CD14-positive monocyte (primary cell): ENCODE measurements around the gene GPRIN1. TPM values are rescaled to one million over a fixed set of nuclear protein-coding genes. Genes with fewer than 3 reads are reported as not detected.

ENCODE experiments used
- DNase-seq, 3 donors: peaks; one replicate each; pipeline ENCODE4 v3.0.0-alpha.2; 2011 to 2022
- H2AFZ ChIP-seq: 2 replicates; pipeline ENCODE4 v1.6.0; 2012; ENCODE audit warnings: mild to moderate bottlenecking, low read depth, low read length, inconsistent platforms; ENCODE audit not compliant: insufficient read depth, poor library complexity, severe bottlenecking
- H3K27ac ChIP-seq, 2 donors: 1 replicate in 1 of 2; 2 replicates in 1 of 2; pipeline ENCODE4 v1.5.1; 2012 to 2013; ENCODE audit warnings: low read length in 2 of 2, control low read depth in 1 of 2, inconsistent platforms in 1 of 2, low read depth in 1 of 2, mild to moderate bottlenecking in 1 of 2
- H3K27me3 ChIP-seq, 2 donors: one replicate each; pipeline versions ENCODE4 v1.6.0 to v1.6.1; 2011 to 2013; ENCODE audit warnings: low read length in 2 of 2; ENCODE audit not compliant: control insufficient read depth in 2 of 2, insufficient read depth in 2 of 2
- H3K36me3 ChIP-seq, 2 donors: replicated peaks in 1 of 2; 1 replicate in 1 of 2; 2 replicates in 1 of 2; pipeline versions ENCODE4 v1.5.1 to v1.6.1; 2012 to 2013; ENCODE audit warnings: low read length in 2 of 2, control low read depth in 1 of 2, inconsistent platforms in 1 of 2, mild to moderate bottlenecking in 1 of 2; ENCODE audit not compliant: insufficient read depth in 2 of 2, control insufficient read depth in 1 of 2
- H3K4me1 ChIP-seq, 2 donors: 1 replicate in 1 of 2; 2 replicates in 1 of 2; pipeline versions ENCODE4 v1.5.1 to v1.6.1; 2012 to 2013; ENCODE audit warnings: low read length in 2 of 2, control low read depth in 1 of 2, inconsistent platforms in 1 of 2, mild to moderate bottlenecking in 1 of 2, moderate library complexity in 1 of 2; ENCODE audit not compliant: insufficient read depth in 2 of 2, control insufficient read depth in 1 of 2
- H3K4me2 ChIP-seq: replicated peaks from 2 replicates; pipeline ENCODE3; 2012; ENCODE audit warnings: low read length, moderate library complexity, mild to moderate bottlenecking; ENCODE audit not compliant: poor library complexity, severe bottlenecking; ENCODE audit errors: extremely low read depth
- H3K4me3 ChIP-seq, 3 experiments: fragments of 200-600 bp in 1 of 3; sonication (generic) in 1 of 3; replicated peaks in 1 of 3; 1 replicate in 2 of 3; 2 replicates in 1 of 3; pipeline ENCODE4 v1.5.1; 2011 to 2013; ENCODE audit warnings: low read length in 3 of 3, mild to moderate bottlenecking in 3 of 3, control low read depth in 2 of 3, low read depth in 2 of 3, inconsistent platforms in 1 of 3, moderate library complexity in 1 of 3
- H3K79me2 ChIP-seq: 2 replicates; pipeline ENCODE4 v1.6.0; 2012; ENCODE audit warnings: mild to moderate bottlenecking, control low read depth, inconsistent platforms, low read length, moderate library complexity; ENCODE audit not compliant: insufficient read depth
- H3K9ac ChIP-seq: 2 replicates; pipeline ENCODE4 v1.6.0; 2017; ENCODE audit warnings: low read length, mild to moderate bottlenecking; ENCODE audit not compliant: insufficient read depth, poor library complexity, severe bottlenecking
- H3K9me3 ChIP-seq, 2 donors: replicated peaks in 1 of 2; 1 replicate in 1 of 2; 2 replicates in 1 of 2; pipeline versions ENCODE4 v1.5.1 to v1.6.1; 2012 to 2013; ENCODE audit warnings: low read length in 2 of 2, control low read depth in 1 of 2; ENCODE audit not compliant: control insufficient read depth in 1 of 2, insufficient read depth in 1 of 2
- H4K20me1 ChIP-seq: 2 replicates; pipeline ENCODE4 v1.6.0; 2012; ENCODE audit warnings: mild to moderate bottlenecking, low read length, control low read depth, moderate library complexity; ENCODE audit not compliant: insufficient read depth
- H3K27ac Mint-ChIP-seq, 7 donors: one replicate each; pipeline ENCODE4 v1.8.0; 2020; ENCODE audit warnings: mild to moderate bottlenecking in 7 of 7, mixed read lengths in 7 of 7, moderate library complexity in 6 of 7, inconsistent platforms in 2 of 7
- H3K27me3 Mint-ChIP-seq, 3 donors: one replicate each; pipeline ENCODE4 v1.8.0; 2021 to 2022; ENCODE audit warnings: low read depth in 3 of 3, mild to moderate bottlenecking in 3 of 3, mixed read lengths in 3 of 3, moderate library complexity in 3 of 3, inconsistent platforms in 1 of 3
- H3K36me3 Mint-ChIP-seq, 2 donors: one replicate each; pipeline ENCODE4 v1.8.0; 2020; ENCODE audit warnings: mixed read lengths in 2 of 2, inconsistent platforms in 1 of 2, mild to moderate bottlenecking in 1 of 2
- H3K4me1 Mint-ChIP-seq: one replicate; pipeline ENCODE4 v1.8.0; 2020; ENCODE audit warnings: mild to moderate bottlenecking, mixed read lengths
- H3K4me3 Mint-ChIP-seq, 2 donors: one replicate each; pipeline ENCODE4 v1.8.0; 2020; ENCODE audit warnings: mild to moderate bottlenecking in 2 of 2, mixed read lengths in 2 of 2, moderate library complexity in 1 of 2
- H3K9me3 Mint-ChIP-seq, 7 donors: one replicate each; pipeline ENCODE4 v1.8.0; 2020 to 2022; ENCODE audit warnings: mixed read lengths in 7 of 7, mild to moderate bottlenecking in 6 of 7, moderate library complexity in 6 of 7, inconsistent platforms in 2 of 7
- CTCF ChIP-seq: fragments of 200-600 bp; IDR thresholded peaks from one replicate; pipeline ENCODE4 v1.8.0; 2022; ENCODE audit warnings: antibody characterized with exemption, mild to moderate bottlenecking
- WGBS: methylation state at CpG from one replicate; pipeline ENCODE4 v1.1.5; 2013; ENCODE audit warnings: missing lambda C conversion rate; ENCODE audit not compliant: insufficient coverage; 5-methylcytosine and 5-hydroxymethylcytosine counted together
- intact Hi-C, 2 donors: fragments of 100-400 bp; cut with micrococcal nuclease; formaldehyde crosslinking; loops; one replicate each; pipeline versions ENCODE4 v1.15.0 to v1.15.1; 2023
- polyA plus RNA-seq, 3 donors: library from polyadenylated mRNA; depleted of rRNA in 1 of 3; unstranded in 2 of 3; stranded (reverse) in 1 of 3; fragments of 300-500 nt in 2 of 3; fragments of >200 nt in 1 of 3; fragmentation: Illumina TruSeq in 2 of 3; gene quantifications; 1 replicate in 2 of 3; 2 replicates in 1 of 3; pipeline ENCODE4 v1.2.3, GENCODE V29; 2012 to 2021

Gene GPRIN1
- polyA plus RNA-seq, 3 donors, result 0.05 to 0.30 (median 0.13) TPM

DNA sequence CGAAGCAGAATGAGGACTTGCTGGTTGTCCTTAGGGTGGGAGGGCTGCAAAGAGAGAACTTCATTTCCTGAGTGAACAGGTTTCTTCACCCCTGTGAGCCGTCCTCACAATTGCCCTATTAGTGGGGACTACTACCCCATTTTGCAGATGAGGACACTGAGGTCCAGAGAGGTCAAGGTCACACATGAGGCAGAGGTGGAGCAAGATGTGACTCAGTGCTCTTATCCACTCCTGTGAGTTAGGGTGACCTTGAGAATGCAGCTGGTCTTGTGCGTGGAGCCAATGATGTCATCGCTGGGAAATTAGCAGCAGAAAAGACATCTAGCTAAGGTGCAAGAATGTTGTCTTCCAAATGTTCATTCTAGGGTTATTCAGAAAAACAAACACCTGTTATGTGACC is 26.9 kb downstream of the GPRIN1 start:
- no peaks in the 10 kb centered on the region for H3K27me3 ChIP-seq
- DNase-seq, result no peak
- WGBS, result 96% methylated on average over 4 of the region's 4 CpGs
- H3K4me2 ChIP-seq, result no peak overlapping the region
- H3K4me1 Mint-ChIP-seq, result no peaks in the 10 kb centered on the region
- H3K4me3 Mint-ChIP-seq, result no peak overlapping the region
- no peaks in the 10 kb centered on the region for H3K36me3 ChIP-seq
- H3K9ac ChIP-seq, result no peak overlapping the region
- no peaks in the 10 kb centered on the region for H3K79me2 ChIP-seq
- no peak overlapping the region for H3K27ac Mint-ChIP-seq
- H3K4me1 ChIP-seq, result no peaks in the 10 kb centered on the region
- H3K9me3 Mint-ChIP-seq, result peaks cover 8 to 38% (median 36%) of the 10 kb centered on the region in 7 donors
- TF ChIP-seq CTCF, result no peak
- peaks cover 1 to 3% (median 2%) of the 10 kb centered on the region in 3 donors for H3K27me3 Mint-ChIP-seq
- intact Hi-C loops, result no loop called here
- peaks cover 30 to 37% of the 10 kb centered on the region in 2 donors for H3K9me3 ChIP-seq
- no peaks in the 10 kb centered on the region for H3K36me3 Mint-ChIP-seq
- no peak overlapping the region for H2AFZ ChIP-seq
- H3K4me3 ChIP-seq, result no peak overlapping the region
- H4K20me1 ChIP-seq, result no peaks in the 10 kb centered on the region
- no peak overlapping the region for H3K27ac ChIP-seq

GRCh38 chr5:176581361-176581760 is 28.6 kb downstream of the GPRIN1 start:
- H3K4me3 ChIP-seq, result no peak overlapping the region
- intact Hi-C loops, result no loop called here
- 96% methylated on average over 5 of the region's 12 CpGs for WGBS
- H3K27me3 Mint-ChIP-seq, result peaks cover 0 to 4% (median 1%) of the 10 kb centered on the region in 3 donors
- H3K4me1 Mint-ChIP-seq, result no peaks in the 10 kb centered on the region
- no peaks in the 10 kb centered on the region for H3K36me3 ChIP-seq
- H3K4me2 ChIP-seq, result no peak overlapping the region
- H3K9ac ChIP-seq, result no peak overlapping the region
- no peak for DNase-seq
- H3K27ac Mint-ChIP-seq, result no peak overlapping the region
- H3K9me3 Mint-ChIP-seq, result peaks cover 7 to 32% (median 29%) of the 10 kb centered on the region in 7 donors
- H3K4me3 Mint-ChIP-seq, result no peak overlapping the region
- H3K27ac ChIP-seq, result no peak overlapping the region
- H3K4me1 ChIP-seq, result no peaks in the 10 kb centered on the region
- H3K9me3 ChIP-seq, result peaks cover 27 to 32% of the 10 kb centered on the region in 2 donors
- no peaks in the 10 kb centered on the region for H3K36me3 Mint-ChIP-seq
- no peaks in the 10 kb centered on the region for H3K79me2 ChIP-seq
- no peak overlapping the region for H2AFZ ChIP-seq
- H3K27me3 ChIP-seq, result no peaks in the 10 kb centered on the region
- H4K20me1 ChIP-seq, result no peaks in the 10 kb centered on the region
- no peak for TF ChIP-seq CTCF
